ENCODE results near the gene RFX8.
"Not testable (repeated sequence)": the region's sequence is repeated elsewhere in the genome, so short reads cannot be mapped to it uniquely, and the experiment has no call there.

The RFX8 gene

DNA sequence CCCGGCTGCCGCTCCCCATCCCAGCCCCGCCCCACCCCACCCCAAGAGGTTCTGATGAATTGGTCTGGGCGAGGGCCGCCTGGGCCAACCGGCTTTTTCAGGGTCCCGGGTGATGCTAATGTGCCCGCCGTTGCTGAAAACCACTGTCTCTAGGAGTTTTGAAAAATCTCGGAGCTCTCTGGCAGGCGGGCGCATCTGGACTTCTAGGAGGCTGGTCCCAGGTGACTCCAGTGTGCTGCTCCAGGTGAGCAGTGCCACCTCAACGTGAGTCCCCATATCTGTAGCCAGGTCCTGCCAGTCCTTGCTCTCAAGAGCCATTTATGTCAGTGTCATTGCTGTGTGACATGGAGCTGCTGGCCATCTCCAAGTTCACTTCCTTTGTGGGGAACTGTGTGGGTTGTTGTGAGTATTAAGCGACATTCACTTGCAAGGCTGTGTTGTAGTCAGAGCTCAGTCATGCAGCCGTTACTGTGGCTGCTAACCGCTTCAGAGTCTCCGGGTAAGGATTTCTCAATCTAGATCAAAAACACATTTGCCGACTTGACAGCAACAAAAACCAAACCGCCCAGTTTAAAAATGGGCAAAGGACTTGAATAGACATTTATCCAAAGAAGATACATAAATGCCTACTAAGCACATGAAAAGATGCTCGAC, at the start of gene RFX8:
RFX8 (minus strand) TSS at position 382 of the 654 bp plus-strand sequence. CDS start 8,264 bp downstream, outside the sequence.
- FAIRE-seq (no peak), DNase-seq (ENCODE audit: extremely low spot score, insufficient read length, low read depth) (no peak)

DNA sequence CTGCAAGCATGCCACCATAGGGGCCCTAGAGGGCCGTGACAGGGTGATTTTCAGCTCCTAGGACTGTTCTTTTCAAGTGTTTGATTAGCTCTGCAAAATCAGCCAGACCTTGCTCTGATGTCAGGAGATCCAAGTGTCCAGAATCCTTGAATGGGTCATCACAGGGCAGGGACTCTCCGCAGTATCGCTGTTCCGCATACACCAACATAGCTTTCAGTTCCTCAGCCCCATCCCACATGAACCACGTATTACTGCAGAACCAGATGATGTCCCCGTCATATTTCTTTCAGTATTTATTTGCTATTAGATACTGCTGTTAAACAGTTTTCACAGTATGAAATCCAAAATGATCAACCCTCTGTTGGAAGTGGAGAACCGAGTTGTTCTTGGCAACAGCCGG, 46.6 kb upstream of the RFX8 start:
- FAIRE-seq: no peak
- DNase-seq (ENCODE audit: extremely low spot score, insufficient read length, low read depth): no peak

DNA sequence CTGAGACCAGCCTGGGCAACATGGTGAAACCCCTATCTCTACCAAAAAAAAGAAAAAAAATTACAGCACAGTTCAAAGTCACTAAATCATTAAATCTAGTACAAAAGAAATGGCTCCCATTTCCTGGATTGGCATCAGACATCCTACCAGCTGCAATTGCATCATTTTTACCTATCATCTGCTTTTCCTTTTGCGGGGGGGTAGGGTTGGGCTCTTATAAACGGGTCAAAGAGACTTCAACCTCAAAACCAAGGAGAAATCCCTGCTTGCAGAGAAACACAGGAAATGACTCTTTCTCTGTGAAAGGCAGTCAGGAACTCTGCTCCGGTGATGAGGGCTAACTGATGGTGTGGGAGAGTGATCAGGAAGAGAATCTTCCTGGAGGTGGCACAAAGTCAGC, 45.3 kb upstream of the RFX8 start:
- DNase-seq (ENCODE audit: extremely low spot score, insufficient read length, low read depth) (no peak), FAIRE-seq (no peak)

DNA sequence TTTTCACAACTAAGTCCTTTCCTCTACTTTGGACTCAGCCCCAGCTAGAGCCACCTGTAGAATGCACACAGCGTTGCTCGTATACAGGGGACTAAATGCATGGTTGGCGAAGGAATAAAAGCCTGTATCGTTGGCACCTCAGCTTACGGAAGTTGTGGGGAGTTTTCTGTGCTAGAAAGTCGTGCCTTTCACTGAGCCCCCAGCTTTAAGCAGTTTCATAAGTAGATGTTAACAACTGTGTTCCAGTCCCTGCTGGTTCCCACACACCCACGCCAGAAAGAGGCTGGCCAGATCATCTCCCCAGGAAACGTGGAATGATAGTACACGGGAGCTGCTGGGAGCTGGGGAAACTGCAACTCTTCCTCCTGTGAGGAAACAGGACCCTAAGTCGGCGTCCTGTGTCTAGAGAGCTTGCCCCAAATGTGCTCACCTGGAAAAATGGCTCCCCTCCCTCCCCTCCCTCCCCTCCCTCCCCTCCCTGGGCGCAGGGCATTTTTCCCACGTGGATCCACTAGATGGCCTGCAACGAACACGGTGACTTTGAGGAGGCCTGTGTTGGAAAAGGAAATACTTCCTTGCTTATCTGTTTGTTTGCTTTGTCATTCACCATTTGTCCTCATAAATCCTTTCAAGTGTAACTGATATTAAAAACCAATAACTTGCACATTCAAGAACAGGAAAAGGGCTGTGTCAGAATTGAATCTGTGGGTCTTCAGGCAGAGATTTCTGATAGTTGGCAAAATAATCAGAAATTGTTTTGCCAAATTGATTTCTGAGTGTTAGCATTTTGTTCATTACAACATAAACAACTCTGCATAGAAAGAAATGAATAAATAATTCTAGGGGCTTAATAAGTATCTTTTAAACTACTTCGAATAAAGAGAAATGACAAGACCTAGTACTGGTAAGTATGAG, 43.9 kb upstream of the RFX8 start:
- FAIRE-seq: no peak
- no peak for DNase-seq (ENCODE audit: extremely low spot score, insufficient read length, low read depth)

DNA sequence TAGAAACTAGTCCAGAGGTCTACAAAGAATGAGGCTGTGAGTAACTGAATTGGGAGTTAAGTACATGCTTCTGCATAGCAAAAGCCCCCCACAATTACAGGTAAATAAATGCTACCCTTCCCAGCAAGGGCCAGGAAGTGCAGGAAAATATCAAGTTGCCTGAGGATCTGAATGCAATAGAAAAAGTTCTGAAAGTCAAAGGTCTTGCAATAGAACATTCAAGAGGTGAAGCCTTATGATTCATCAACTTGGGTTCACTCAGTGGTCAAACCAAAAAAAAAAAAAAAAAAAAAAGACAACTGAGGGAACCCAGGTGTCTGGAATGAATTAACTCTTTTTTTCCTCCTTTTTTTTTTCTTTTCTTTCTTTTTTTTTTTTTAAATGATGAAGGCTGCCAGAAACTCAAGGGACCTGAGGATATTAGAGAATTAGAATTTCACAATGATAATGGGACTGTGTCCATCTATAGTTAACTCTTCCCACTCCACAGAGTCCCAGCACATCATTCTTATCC, 42.9 kb upstream of the RFX8 start:
- DNase-seq (ENCODE audit: extremely low spot score, insufficient read length, low read depth): no peak
- no peak for FAIRE-seq

DNA sequence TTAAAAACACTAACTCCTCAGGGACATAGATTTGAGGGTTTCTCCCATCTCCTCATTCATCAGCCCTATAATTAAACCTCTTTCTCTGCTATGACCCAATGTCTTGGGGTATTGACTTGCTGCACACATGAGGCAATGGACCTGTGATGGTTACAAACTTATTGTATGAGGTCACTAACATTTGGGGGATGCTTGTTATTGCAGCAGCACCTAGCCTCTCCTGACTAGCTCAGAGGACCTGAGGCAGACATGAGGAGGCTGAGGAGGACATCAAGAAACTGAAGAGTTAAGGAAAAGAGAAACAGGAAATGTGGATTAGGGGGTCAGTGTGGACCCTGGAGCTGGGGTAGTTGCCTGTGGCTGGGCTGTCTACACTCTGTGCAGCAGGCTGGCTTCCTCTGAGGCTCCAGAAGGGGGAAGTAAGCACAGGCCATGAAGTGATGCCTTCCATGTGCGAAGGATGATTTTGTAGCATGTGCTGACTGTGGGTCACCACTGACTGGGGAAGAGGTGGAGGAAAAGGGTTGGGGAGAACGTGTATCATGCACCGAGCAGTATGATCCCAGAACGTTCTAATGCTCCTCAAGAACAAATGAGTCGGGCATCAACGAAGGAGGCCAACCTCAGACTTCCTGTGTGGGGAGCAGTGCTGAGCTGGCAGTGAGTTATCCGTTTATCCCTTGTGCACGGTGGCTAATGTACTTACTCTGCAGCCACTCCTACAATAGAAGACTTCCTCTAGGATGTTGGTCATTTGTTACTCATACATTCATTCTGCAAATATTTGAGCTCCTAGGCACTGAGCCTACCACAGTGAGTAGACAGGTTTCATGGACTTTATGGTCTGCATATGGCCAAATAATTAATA, 42.1 kb upstream of the RFX8 start:
- FAIRE-seq: no peak

DNA sequence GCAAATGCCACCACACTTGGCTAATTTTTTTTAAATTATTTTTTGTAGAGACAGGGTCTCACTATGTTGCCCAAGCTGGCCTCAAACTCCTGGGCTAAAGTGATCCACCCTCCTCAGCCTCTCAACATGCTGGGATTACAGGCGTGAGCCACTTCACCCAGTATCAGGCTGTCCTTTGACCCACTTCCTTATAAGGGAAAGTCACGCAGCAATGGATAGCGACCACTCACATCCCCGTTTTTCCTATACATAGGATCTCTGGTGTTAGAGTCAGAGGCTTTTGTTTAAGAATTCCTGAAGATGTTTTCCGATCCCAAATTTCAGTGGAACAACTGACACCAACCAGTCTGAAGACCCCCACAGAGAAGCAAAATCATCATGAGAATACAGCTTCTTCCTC, 41.4 kb upstream of the RFX8 start:
- no peak for DNase-seq (ENCODE audit: extremely low spot score, insufficient read length, low read depth)
- no peak for FAIRE-seq

More for the DNA sequence above, 42.1 kb upstream of the RFX8 start:
- DNase-seq (ENCODE audit: extremely low spot score, insufficient read length, low read depth): no peak

DNA sequence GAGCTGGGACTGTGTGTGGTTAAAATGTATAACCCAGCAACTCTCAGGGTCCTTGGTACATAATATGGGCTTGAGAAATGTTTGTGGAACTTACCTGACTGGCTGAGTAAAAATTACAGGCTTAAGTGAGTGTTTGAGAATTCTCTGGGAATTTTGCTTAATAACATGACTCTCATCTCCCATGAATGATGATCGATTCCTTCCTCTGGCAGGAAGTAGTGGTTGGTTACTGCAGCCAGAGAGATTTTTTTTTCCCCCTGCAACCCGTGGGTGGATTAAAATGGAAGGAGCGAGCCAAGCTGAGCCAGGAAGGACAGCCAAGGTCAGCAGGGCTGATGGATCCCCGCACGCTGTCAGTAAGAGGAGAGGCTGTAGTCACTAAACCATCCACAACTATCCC, 40.6 kb upstream of the RFX8 start:
- DNase-seq (ENCODE audit: extremely low spot score, insufficient read length, low read depth) (no peak), FAIRE-seq (no peak)

DNA sequence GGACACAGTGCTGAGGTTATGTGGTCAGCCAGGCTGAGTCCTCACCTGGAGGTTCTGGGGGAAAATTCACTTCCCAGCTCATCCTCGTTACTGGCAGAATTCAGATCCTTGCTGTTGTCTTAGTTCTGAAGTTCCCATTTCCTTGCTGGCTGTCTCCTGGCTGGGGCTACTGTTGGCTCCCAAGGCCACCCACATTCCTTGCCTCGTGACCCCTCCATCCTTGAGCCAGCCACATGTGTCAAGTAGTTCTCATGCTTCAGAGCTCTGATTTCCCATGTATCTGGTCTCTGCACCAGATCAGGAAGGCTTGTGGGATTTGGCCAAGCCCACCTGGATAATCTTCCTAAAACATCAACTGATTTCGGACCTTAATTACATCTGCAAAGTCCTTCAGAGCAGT, 38.1 kb upstream of the RFX8 start:
- FAIRE-seq: no peak

DNA sequence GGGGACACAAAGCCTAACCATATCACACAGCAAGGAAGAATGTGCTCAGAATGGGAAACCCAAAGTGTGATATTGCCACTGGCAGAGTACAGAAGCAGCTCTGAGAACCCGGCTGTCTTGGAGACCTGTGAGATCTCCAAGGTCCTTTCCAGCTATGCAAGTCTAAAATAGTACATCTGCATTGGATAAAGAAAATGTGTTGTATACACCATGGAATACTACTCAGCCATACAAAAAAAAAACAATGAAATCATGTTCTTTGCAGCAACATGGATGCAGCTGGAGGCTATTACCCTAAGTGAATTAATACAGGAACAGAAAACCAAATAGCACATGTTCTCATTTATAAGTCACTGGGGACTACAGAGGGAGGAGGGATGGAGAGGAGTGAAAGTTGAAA, 36.5 kb upstream of the RFX8 start:
- DNase-seq (ENCODE audit: extremely low spot score, insufficient read length, low read depth) (no peak), FAIRE-seq (no peak)

More for the DNA sequence above, 38.1 kb upstream of the RFX8 start:
- no peak for DNase-seq (ENCODE audit: extremely low spot score, insufficient read length, low read depth)

DNA sequence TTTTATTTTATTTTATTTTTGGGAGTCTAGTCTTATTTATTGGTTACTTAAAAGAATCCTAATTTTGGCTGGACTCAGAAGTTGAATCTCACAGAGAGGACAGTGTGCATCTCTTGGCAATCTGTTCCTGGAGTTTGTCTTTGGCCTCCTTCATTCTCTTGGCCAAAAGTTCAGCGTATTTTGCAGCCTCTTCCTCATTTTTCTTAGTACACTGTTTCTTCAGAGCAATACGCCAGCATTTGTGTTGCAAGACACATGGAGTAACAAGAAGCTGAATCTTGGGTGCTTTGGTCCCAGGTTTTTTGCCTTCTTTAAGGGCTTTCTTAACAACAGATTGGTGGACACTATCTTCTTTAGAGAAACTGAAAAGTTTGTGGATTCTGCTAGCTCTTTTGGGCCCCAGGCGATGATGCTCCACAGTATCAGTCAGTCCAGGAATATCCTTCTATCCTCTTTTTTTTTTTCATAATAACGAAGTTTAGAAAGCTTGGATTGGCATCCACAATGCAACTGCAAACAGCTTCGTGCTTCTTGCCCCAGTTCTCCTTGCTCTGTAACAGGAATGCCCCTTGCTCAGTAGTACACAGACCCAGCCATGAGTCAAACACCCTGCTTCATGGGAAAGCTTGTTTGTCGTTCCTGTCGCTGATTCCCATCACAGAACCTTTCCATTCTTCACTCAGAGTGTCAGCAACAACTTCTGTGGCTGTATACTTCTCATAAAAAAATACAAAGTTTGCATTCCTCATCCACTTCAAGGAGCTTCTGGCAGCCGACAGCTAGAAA, 34.8 kb upstream of the RFX8 start:
- no peak for DNase-seq (ENCODE audit: extremely low spot score, insufficient read length, low read depth)
- FAIRE-seq: no peak

DNA sequence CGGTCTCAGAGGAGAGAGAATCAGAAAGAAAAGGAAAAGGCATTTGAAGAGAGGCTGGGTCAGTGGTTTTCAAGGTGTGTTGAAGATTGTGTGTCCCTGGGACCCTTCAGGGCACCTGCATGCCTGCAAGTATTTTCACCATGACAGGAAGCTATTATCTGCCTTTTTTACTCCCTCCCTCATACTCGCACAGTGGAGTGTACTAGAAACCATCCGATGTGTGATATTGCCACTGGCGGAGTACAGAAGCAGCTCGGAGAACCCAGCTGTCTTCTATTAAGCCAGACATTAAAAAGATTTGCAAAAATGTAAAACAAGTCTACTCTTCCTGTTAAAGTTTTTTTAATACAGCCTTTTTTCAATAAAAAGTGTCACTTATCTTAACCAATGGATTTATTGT, 33.7 kb upstream of the RFX8 start:
- DNase-seq (ENCODE audit: extremely low spot score, insufficient read length, low read depth): no peak
- FAIRE-seq: no peak

DNA sequence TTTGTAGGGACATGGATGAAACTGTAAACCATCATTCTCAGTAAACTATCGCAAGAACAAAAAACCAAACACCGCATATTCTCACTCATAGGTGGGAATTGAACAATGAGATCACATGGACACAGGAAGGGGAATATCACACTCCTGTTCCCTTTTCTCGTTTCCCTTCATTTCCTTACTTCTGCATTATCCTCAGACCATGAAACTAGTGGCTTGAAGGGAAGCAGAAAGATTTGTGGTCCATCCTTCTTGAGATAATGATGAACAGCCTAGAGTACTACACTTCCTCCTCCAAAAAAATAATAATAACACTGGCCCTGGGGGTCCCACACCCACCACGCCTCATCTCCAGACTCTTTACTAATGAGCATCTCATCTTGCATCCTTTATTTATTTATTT, 30.4 kb upstream of the RFX8 start:
- not testable (repeated sequence) for FAIRE-seq; DNase-seq (ENCODE audit: extremely low spot score, insufficient read length, low read depth)

DNA sequence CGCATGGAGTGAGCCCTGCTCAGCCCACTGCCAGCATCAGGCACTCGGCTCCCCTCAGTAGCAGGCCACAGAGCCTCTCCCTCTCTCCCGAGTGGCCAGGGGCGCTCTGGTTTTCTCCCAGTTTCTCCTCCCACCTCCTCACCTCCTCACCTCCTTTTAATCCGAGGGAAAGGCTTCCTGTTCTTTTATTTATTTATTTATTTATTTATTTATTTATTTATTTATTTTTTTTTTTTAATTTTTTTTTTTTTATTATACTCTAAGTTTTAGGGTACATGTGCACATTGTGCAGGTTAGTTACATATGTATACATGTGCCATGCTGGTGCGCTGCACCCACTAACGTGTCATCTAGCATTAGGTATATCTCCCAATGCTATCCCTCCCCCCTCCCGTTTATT, 29.8 kb upstream of the RFX8 start:
- not testable (repeated sequence) for DNase-seq (ENCODE audit: extremely low spot score, insufficient read length, low read depth)

DNA sequence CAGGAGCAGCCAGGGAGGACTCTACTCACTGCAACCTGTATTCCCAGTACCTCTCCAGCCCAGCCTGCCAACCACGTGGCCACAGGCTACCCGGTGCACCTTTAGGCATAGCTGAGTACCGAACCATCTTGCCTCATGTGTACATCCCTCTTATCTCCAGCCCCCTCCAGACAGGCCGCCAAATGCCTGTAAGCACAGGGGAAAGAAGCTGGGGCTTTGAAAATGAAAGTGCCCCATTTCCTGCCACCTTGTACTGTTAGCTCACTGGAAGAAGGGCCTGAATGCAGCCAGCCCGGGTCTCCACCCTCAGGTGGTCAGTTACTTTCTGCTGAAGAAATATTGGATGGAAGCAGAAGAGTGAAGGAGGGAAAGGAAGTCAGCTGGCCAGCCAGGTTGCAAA, 27.2 kb upstream of the RFX8 start:
- FAIRE-seq (no peak), DNase-seq (ENCODE audit: extremely low spot score, insufficient read length, low read depth) (no peak)

More for the DNA sequence above, 29.8 kb upstream of the RFX8 start:
- not testable (repeated sequence) for FAIRE-seq

DNA sequence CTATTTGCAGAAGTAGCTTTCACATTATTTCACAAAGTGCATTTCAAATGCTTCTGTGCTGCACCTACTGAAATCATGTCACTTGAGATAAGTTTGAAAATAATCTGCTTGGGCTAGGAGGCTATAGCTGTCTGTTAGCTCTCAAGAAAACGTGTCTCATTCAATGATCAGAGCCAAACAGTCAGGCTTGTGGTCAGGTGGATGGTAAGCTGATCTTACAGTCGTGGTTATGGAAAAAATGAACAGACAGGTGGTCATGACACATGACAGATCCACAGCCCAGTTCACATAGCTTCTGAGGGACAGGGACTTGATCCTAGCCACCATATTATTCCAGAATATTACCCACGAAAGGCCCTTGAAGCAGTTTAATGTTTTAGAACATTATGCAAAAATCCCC, 26.5 kb upstream of the RFX8 start:
- no peak for DNase-seq (ENCODE audit: extremely low spot score, insufficient read length, low read depth)
- FAIRE-seq: no peak

DNA sequence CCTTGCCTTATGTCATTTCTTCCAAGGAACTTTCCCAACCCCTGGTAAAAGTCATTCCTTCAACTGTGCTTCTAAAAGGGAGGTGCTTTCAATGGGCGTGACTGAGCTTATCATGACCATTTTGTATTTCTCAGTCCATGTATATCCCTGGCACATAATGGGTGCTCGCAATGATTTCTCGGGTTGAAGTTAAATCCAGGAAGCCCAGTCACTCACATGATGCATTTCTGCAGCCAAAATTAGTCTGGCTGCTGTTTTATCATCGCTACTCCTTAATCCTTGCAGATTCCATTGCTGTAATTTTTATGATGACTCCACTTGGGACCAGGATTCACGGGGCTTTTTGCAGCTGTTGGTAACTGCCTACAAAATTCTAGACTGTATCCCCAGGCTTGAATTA, 25.9 kb upstream of the RFX8 start:
- FAIRE-seq (no peak), DNase-seq (ENCODE audit: extremely low spot score, insufficient read length, low read depth) (no peak)

DNA sequence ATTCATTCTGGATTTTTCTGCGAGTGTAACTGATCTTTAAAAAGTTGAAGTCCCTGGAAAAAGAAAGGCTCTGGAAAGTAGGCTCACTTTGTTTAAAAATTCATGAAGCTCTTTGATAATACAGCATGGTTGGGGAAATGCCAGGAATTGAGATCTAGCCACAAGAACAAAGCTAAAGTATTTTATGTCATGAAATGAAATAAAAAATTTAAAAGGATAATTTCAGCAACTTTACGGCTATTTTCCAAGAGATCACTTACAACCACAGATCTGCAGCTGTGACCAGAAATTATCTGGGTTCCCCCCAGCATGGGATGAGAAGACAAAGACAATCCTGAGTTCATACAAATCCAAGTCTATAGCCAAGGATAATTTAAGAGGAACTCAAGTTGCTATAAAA, 25.3 kb upstream of the RFX8 start:
- DNase-seq (ENCODE audit: extremely low spot score, insufficient read length, low read depth): no peak
- no peak for FAIRE-seq

DNA sequence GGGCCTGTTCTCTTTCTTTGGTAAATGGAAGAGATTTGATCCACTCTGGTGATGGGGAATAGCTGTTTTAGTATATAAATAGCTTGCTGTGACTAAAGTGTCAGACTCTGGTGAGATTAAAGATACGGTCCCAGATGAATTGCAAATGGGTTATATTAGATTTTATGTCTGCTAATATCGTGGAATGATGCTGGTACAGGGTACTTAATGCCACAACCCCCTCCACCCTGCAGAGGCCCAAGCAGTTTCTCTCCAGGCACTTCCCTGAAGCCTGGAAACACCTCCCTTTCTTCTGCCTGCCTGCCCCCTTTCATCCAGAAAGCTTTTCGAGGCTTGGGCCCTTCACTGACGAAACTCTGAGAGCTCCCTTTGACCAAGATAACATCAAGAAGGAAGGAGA, 21.4 kb upstream of the RFX8 start:
- DNase-seq (ENCODE audit: extremely low spot score, insufficient read length, low read depth) (no peak), FAIRE-seq (no peak)
